ENCODE measurements around the gene CDH4. TPM values are rescaled to one million over a fixed set of nuclear protein-coding genes. Genes with fewer than 3 reads are reported as not detected.

The CDH4 gene
- polyA plus RNA-seq, 1 donor (not counting 4 experiments of a cell fraction or from before 2014, with no cell fraction given): 2.2 TPM

DNA sequence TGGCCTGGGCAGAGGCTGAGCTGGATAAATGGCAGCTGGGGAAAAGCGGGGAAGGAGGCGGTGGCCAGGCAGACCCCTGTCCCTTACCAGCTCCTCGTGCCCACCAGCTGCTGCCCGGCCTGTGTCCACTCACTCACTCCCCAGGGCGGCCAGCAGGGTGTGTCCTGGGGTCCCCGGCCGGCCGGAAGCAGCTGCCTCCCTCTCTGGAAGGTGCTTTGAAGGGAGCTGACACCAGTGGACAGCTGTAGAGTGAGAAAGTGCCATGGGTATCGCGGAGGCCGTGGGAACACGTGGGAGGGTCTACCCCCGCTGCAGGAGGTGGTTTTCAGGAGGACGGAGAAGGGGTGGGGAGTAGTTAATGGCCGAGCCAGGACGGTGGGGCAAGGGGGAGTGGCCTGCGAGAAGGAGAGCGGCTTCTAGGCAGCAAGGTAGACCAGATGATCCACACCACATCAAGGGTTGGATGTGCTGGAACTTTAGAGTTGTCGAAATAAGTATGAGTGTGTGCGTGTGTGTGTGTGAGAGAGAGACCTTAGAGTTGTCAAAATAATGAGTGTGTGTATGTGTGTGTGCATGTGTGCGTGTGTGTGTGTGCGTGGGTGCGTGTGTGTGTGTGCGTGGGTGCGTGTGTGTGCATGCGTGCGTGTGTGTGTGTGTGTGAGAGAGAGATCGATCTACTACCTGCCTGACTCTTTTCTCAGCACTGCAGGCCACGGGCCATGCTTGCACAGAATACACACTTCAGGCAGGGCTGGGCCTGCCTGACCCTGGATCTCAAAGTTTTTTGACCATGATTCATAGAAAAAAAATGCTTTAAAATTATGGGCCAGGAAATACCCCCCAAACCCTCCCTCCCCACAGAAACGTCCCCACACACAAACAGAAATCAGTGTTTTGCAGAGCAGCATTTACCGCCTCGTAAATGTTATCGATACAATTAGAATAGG lies 43.9 kb downstream of the CDH4 start:
- Histone ChIP-seq H3K36me3 (ENCODE audit: control insufficient read depth in 2 of 2, extremely low read depth in 1 of 2, insufficient read depth in 2 of 2, low read length in 2 of 2) (peaks cover 0 to 4% of the 10 kb centered on the region in 2 experiments), H3K4me2 (ENCODE audit: control insufficient read depth, extremely low read depth, insufficient read depth, low read depth, low read length) (no peak overlapping the region), H2AFZ (ENCODE audit: control insufficient read depth, low read length) (no peak overlapping the region), H3K4me1 (ENCODE audit: control insufficient read depth, extremely low read depth, insufficient read depth, low read length) (peaks cover 11% of the 10 kb centered on the region), H3K27ac (ENCODE audit: control insufficient read depth, insufficient read depth, low read length) (no peak overlapping the region), H4K20me1 (ENCODE audit: control insufficient read depth, extremely low read depth, insufficient read depth, low read length) (peaks cover 17% of the 10 kb centered on the region), H3K9me3 (ENCODE audit: control insufficient read depth, low read depth, low read length) (no peaks in the 10 kb centered on the region), H3K4me3 (ENCODE audit: control insufficient read depth in 2 of 3, extremely low read depth in 1 of 3, insufficient read depth in 2 of 3, low read depth in 1 of 3, low read length in 3 of 3) (no peak overlapping the region), H3K27me3 (ENCODE audit: control insufficient read depth, extremely low read depth, insufficient read depth, low read length) (no peaks in the 10 kb centered on the region), H3K9me1 (ENCODE audit: control insufficient read depth, extremely low read depth, insufficient read depth, low read length) (peaks cover 2% of the 10 kb centered on the region), H3K9ac (ENCODE audit: control insufficient read depth, extremely low read depth, insufficient read depth, low read length) (no peak overlapping the region), H3K79me2 (ENCODE audit: control insufficient read depth, insufficient read depth, low read length) (peaks cover 4% of the 10 kb centered on the region)
- TF ChIP-seq EZH2 (IDR thresholded peaks at IDR 0.05; ENCODE audit: low read length): no peak
- TF ChIP-seq, protein P1, sequence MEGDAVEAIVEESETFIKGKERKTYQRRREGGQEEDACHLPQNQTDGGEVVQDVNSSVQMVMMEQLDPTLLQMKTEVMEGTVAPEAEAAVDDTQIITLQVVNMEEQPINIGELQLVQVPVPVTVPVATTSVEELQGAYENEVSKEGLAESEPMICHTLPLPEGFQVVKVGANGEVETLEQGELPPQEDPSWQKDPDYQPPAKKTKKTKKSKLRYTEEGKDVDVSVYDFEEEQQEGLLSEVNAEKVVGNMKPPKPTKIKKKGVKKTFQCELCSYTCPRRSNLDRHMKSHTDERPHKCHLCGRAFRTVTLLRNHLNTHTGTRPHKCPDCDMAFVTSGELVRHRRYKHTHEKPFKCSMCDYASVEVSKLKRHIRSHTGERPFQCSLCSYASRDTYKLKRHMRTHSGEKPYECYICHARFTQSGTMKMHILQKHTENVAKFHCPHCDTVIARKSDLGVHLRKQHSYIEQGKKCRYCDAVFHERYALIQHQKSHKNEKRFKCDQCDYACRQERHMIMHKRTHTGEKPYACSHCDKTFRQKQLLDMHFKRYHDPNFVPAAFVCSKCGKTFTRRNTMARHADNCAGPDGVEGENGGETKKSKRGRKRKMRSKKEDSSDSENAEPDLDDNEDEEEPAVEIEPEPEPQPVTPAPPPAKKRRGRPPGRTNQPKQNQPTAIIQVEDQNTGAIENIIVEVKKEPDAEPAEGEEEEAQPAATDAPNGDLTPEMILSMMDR (optimal IDR thresholded peaks at IDR 0.05 in 1 of 3, IDR thresholded peaks at IDR 0.05 in 1 of 3, conservative IDR thresholded peaks at IDR 0.05 in 1 of 3; ENCODE audit: extremely low read depth in 1 of 3, insufficient read depth in 2 of 3, low read length in 3 of 3): no peak
- dilution Hi-C loops (cut with MboI; ENCODE audit: extremely low pct_ligation_motif_present, low sequenced_read_pairs): no loop called here
- DNase-seq (ENCODE audit: low read depth, low spot score) (no peak), FAIRE-seq (peak; percentile 41)

DNA sequence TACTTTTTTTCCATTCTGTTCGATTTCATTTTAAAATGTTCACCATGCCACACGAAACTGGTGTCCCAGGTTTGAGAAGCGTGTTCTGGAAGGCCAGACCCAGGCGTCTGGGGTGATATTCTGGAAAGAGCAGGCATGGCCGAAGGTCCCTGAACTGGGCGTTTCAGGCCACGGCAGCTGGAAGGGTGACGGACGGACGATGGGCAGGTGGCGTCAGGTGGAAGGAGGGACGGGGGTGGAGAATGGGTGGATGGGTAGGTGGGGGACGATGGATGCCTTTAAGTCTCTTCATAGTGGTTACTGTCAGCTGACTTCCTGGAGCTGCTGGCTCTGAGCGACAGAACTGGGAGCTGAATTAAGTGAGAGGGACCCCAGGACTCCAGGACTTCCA lies 44.6 kb downstream of the CDH4 start:
- DNase-seq (ENCODE audit: low read depth, low spot score) (no peak), FAIRE-seq (no peak)
- dilution Hi-C loops (cut with MboI; ENCODE audit: extremely low pct_ligation_motif_present, low sequenced_read_pairs): no loop called here
- Histone ChIP-seq H3K4me1 (ENCODE audit: control insufficient read depth, extremely low read depth, insufficient read depth, low read length) (peaks cover 11% of the 10 kb centered on the region), H4K20me1 (ENCODE audit: control insufficient read depth, extremely low read depth, insufficient read depth, low read length) (peaks cover 17% of the 10 kb centered on the region), H3K27ac (ENCODE audit: control insufficient read depth, insufficient read depth, low read length) (no peak overlapping the region), H3K4me3 (ENCODE audit: control insufficient read depth in 2 of 3, extremely low read depth in 1 of 3, insufficient read depth in 2 of 3, low read depth in 1 of 3, low read length in 3 of 3) (no peak overlapping the region), H3K36me3 (ENCODE audit: control insufficient read depth in 2 of 2, extremely low read depth in 1 of 2, insufficient read depth in 2 of 2, low read length in 2 of 2) (no peaks in the 10 kb centered on the region), H3K4me2 (ENCODE audit: control insufficient read depth, extremely low read depth, insufficient read depth, low read depth, low read length) (no peak overlapping the region), H3K27me3 (ENCODE audit: control insufficient read depth, extremely low read depth, insufficient read depth, low read length) (no peaks in the 10 kb centered on the region), H3K9ac (ENCODE audit: control insufficient read depth, extremely low read depth, insufficient read depth, low read length) (no peak overlapping the region), H3K9me3 (ENCODE audit: control insufficient read depth, low read depth, low read length) (no peaks in the 10 kb centered on the region), H2AFZ (ENCODE audit: control insufficient read depth, low read length) (no peak overlapping the region), H3K79me2 (ENCODE audit: control insufficient read depth, insufficient read depth, low read length) (peaks cover 4% of the 10 kb centered on the region), H3K9me1 (ENCODE audit: control insufficient read depth, extremely low read depth, insufficient read depth, low read length) (peaks cover 2% of the 10 kb centered on the region)
- TF ChIP-seq EZH2 (IDR thresholded peaks at IDR 0.05; ENCODE audit: low read length): no peak
- TF ChIP-seq, protein P1 (optimal IDR thresholded peaks at IDR 0.05 in 1 of 3, IDR thresholded peaks at IDR 0.05 in 1 of 3, conservative IDR thresholded peaks at IDR 0.05 in 1 of 3; ENCODE audit: extremely low read depth in 1 of 3, insufficient read depth in 2 of 3, low read length in 3 of 3): no peak

All from keratinocyte (primary cell).